GM23338 (cell line): ENCODE results near the gene TTC12.

Source experiments
- CREB1 ChIP-seq: fragments of 250-450 bp; sonication (Bioruptor Pico); IDR thresholded peaks from 2 replicates; pipeline ENCODE4 v1.5.0; 2020; ENCODE audit warnings: low read depth, mild to moderate bottlenecking, moderate library complexity
- CTCF ChIP-seq, 2 experiments: fragments of 200-600 bp in 1 of 2; sonication (generic) in 1 of 2; conservative IDR thresholded peaks; 2 replicates each; pipeline versions ENCODE4 v1.5.1 to v1.6.1; 2016 to 2017; ENCODE audit warnings: antibody characterized with exemption in 2 of 2, low read depth in 2 of 2, mild to moderate bottlenecking in 2 of 2, moderate library complexity in 1 of 2
- ETS1 ChIP-seq: IDR thresholded peaks from 2 replicates; pipeline ENCODE4 v1.6.1; 2016; ENCODE audit warnings: antibody characterized with exemption
- EZH2 ChIP-seq: fragments of 200-600 bp; sonication (generic); IDR thresholded peaks from one replicate; pipeline ENCODE4 v1.8.0; 2017; ENCODE audit warnings: antibody characterized with exemption, mild to moderate bottlenecking, low read depth; ENCODE audit not compliant: unreplicated experiment
- EZH2phosphoT487 ChIP-seq: fragments of 200-600 bp; sonication (generic); IDR thresholded peaks from one replicate; pipeline ENCODE4 v1.8.1; 2018; ENCODE audit warnings: antibody characterized with exemption; ENCODE audit not compliant: unreplicated experiment
- JUNB ChIP-seq: IDR thresholded peaks from one replicate; pipeline ENCODE4 v1.6.1; 2016; ENCODE audit warnings: antibody characterized with exemption; ENCODE audit not compliant: unreplicated experiment
- NANOG ChIP-seq: IDR thresholded peaks from 2 replicates; pipeline ENCODE4 v1.6.1; 2016; ENCODE audit warnings: antibody characterized with exemption, borderline replicate concordance
- POLR2AphosphoS5 ChIP-seq: IDR thresholded peaks from 2 replicates; pipeline ENCODE4 v1.6.1; 2016; ENCODE audit warnings: antibody characterized with exemption, low read depth
- REST ChIP-seq: IDR thresholded peaks from one replicate; pipeline ENCODE4 v1.6.1; 2018; ENCODE audit warnings: antibody characterized with exemption; ENCODE audit not compliant: unreplicated experiment
- STAT1 ChIP-seq: IDR thresholded peaks from one replicate; pipeline ENCODE4 v1.6.1; 2016; ENCODE audit warnings: antibody characterized with exemption; ENCODE audit not compliant: unreplicated experiment
- ZNF331 ChIP-seq: fragments of 250-450 bp; sonication (Bioruptor Pico); IDR thresholded peaks from 2 replicates; pipeline ENCODE4 v1.5.0; 2020; ENCODE audit warnings: low read depth, mild to moderate bottlenecking, moderate library complexity
- ZNF462 ChIP-seq: fragments of 250-450 bp; sonication (Bioruptor Pico); IDR thresholded peaks from 2 replicates; pipeline ENCODE4 v1.5.0; 2020; ENCODE audit warnings: mild to moderate bottlenecking, moderate library complexity

- TF ChIP-seq CTCF (conservative IDR thresholded peaks at IDR 0.05; ENCODE audit: low read depth in 2 of 2): no peak
- no peak for TF ChIP-seq EZH2
- TF ChIP-seq POLR2AphosphoS5: no peak
- no peak for TF ChIP-seq EZH2phosphoT487
- TF ChIP-seq REST: no peak
- TF ChIP-seq JUNB: no peak
- TF ChIP-seq ETS1: no peak
- no peak for TF ChIP-seq ZNF331 (CRISPR knock-in tag)
- TF ChIP-seq STAT1: no peak
- TF ChIP-seq ZNF462: no peak
- TF ChIP-seq CREB1 (CRISPR knock-in tag): no peak
- TF ChIP-seq NANOG: no peak
Observed at GRCh38 chr11:113408206-113408605, 93.8 kb downstream of the TTC12 start.
